AG09319 (cell line): Measurements from ENCODE around the gene SKP1.

ENCODE experiments used
- DNase-seq: peaks from one replicate; pipeline ENCODE4 v3.0.0-alpha.2; 2010; ENCODE audit warnings: low read depth; ENCODE audit errors: extremely low read depth
- TF ChIP-seq, protein P1 (sequence below): IDR thresholded peaks from 2 replicates; pipeline ENCODE4 v1.5.1; 2011; ENCODE audit warnings: low read depth, mild to moderate bottlenecking, inconsistent platforms, low read length, moderate library complexity

Gene SKP1

DNA sequence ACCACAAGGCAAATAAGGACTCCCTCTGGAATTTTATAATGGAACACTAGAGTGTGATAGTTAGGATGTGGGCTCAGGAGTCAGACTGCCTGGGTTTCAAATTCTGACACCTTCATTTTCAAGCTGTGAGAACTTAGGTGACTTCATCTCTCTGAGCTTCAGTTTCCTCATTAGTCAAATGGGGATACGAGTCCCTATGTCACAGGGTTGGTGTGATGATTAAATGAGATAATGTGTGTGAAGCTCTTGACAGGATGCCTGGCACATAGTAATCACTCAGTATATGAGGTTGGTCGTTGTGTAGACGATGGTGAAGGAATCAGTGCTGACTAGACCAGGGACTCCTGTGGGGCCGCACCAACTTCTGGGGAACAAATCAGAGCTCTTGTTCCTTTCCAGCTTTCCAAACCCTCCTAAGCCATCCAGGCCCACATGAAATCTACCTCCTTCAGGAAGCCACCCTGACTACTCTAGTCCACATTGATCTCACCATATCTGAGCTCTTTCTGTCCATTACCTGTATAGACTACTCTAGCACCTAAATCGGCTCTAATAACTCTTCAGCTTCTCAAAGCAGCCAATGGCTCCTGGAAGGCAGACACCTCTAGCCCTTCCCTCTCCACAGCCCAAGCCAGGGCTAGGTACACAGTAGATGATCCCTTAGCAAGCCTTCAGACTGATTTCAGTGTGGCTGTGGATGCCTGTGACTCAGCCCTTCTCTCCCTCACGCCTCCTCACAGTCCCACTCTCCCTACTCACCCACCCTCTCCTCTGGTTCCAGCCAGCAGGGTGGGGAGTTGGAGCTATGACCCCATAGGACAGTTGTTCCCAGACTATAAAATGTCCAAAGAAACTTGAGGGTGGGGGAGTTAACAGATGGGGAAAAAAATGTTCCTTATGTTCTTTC lies 64.8 kb downstream of the SKP1 start:
- TF ChIP-seq, protein P1, sequence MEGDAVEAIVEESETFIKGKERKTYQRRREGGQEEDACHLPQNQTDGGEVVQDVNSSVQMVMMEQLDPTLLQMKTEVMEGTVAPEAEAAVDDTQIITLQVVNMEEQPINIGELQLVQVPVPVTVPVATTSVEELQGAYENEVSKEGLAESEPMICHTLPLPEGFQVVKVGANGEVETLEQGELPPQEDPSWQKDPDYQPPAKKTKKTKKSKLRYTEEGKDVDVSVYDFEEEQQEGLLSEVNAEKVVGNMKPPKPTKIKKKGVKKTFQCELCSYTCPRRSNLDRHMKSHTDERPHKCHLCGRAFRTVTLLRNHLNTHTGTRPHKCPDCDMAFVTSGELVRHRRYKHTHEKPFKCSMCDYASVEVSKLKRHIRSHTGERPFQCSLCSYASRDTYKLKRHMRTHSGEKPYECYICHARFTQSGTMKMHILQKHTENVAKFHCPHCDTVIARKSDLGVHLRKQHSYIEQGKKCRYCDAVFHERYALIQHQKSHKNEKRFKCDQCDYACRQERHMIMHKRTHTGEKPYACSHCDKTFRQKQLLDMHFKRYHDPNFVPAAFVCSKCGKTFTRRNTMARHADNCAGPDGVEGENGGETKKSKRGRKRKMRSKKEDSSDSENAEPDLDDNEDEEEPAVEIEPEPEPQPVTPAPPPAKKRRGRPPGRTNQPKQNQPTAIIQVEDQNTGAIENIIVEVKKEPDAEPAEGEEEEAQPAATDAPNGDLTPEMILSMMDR, result no peak
- no peak for DNase-seq

DNA sequence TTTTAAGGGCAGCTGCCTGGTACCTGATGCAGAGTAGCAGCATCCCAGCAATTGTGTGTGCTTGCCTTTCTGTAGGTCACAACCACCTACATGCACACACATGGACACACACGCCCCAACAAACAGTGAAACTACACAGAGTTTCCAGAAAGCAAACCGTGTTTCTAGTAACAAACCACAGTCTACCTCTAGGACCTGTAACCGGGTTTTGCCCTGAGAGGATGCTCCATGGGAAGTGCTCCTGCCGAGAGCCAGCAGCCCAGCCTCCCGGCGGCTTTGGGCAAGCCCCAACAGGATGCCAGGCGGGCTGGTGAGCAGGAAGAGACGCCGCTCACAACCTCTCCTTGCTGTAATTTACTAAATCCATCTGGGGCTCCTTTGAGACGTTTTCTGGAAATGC lies 66.4 kb downstream of the SKP1 start:
- DNase-seq, result no peak
- TF ChIP-seq, protein P1, result no peak

DNA sequence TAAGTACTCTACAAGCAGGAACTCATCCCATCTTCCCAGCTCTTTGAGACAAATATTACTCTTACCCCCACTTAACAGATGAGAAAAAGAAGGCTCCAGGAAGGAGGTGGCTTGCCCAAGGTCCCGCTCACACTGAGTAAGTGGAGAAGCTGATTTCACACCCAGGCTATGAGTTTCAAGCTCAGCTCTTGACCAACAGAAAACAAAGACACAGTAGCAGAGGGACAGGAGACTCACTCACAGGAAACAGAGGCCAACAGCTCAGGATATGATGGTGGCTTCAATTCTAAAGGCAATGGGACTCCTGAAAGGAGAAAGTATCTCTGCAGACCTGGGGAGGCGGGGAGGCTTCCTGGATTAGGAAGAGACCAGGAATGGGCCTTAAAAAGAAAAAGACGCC lies 69.0 kb downstream of the SKP1 start:
- TF ChIP-seq, protein P1, result no peak
- DNase-seq, result no peak

DNA sequence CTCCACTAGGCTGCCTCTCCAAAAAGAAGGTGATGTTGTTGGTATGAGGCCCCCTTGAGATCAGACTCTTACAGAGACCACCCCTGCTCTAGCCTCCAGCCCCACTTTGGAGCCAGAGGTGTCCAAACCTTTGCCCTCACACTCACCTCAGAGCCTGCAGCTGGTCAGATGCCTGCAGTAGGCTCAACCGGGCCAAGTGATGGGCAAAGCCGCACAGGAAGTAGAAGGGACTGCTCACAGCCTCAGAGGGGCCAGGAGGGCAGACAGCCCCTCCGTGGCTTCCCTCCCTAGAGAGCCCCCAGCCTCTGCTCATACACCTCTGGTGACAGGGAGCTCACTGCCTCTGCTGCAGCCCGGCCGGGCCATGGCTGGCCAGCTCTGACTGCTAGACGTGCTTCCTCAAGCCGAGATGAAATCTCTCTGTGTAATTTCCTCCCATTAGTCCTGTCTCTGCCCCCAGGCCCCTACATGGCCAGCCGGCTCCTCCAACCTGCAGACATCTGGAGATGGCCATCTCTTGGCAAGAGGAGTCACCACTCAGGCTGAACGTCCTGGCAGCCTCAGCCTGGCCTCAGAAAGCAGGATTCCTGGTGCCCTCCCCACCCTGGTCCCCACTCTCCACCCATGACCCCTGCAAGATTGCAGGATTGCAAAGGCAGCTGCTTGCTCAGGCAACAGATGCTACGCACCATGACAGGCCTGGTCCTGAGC lies 69.6 kb downstream of the SKP1 start:
- TF ChIP-seq, protein P1, result no peak
- no peak for DNase-seq

DNA sequence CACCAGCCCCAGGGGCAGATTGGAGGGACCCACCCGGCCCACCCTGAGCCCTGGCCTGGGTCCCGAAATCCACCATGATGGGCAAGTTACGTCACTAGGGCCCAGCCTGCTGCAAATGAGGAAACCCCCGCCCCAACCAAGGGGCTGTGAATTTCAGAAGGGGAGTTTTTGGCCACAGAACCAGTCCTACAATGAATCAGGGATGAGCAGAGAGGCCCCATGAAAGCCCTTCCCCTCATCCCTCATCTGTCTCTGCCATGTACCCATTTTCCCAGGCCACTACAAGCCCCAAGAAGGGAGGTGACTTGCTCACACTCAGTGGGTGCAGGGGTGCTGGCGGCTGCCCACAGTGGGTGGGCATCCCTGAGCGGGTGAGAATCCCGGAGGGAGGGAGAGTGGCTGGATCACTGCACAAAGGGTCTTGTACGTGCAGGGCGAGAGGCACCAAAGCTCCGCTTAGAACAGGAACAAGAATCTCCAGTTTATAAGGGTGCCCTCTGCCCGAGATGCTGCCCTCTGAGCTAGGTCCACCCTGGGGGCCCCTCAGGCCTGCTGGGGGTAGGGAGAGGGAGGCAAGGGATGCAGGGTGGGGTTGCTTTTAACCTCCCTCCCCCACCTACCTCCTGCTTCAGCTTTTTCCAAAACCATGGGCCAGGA lies 72.6 kb downstream of the SKP1 start:
- no peak for DNase-seq
- TF ChIP-seq, protein P1, result no peak

DNA sequence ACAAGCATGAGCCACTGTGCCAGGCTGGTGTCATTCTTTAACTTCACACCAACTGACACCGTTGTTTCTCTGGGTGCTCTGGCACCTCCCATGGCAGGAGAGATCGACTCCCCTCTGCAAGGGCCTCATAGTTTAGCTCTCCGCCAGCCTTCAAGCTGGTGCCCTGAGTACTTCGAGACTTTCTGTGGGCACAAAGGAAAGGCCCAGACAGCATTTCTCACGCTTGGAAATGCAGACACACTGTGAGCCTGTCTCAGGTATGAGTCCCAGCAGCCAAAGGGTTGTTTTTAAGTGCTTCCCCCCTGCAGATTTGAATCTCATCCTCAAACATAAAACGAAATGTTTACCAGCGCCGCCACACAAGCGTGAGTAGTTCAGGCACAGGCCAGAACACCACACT lies 73.4 kb downstream of the SKP1 start:
- DNase-seq, result no peak
- TF ChIP-seq, protein P1, result no peak
